Astrocyte (in vitro differentiated cells and primary cell): ENCODE data around the gene CENPVL1.

Experiments used
- EZH2 ChIP-seq: IDR thresholded peaks from 2 replicates; pipeline ENCODE4 v1.6.1; 2012; ENCODE audit warnings: mild to moderate bottlenecking, low read length, inconsistent platforms; ENCODE audit not compliant: insufficient read depth
- TF ChIP-seq, protein P1 (sequence below): IDR thresholded peaks from 2 replicates; pipeline ENCODE4 v1.5.1; 2011; ENCODE audit warnings: low read depth, mild to moderate bottlenecking, inconsistent platforms, low read length, moderate library complexity; ENCODE audit not compliant: insufficient read depth

DNA sequence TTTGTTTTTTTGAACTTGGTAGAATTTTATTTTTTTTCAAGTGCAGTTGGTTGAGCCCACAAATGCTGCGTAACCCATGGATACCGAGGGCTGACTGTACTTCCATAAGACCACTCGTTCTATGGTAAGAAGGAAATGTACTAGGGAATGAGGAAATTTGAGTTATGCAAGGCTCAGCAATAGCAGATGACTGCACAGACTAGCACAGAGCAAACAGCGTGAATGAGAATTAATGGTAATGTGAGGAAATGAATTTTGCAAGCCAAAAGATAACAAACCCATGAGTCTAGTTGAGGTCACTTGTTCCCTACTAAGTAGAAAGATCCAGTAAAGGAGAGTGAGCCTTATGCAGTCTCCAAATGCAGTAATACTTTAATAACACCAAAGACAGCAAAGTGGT, 50.3 kb downstream of the CENPVL1 start:
- TF ChIP-seq, protein P1, sequence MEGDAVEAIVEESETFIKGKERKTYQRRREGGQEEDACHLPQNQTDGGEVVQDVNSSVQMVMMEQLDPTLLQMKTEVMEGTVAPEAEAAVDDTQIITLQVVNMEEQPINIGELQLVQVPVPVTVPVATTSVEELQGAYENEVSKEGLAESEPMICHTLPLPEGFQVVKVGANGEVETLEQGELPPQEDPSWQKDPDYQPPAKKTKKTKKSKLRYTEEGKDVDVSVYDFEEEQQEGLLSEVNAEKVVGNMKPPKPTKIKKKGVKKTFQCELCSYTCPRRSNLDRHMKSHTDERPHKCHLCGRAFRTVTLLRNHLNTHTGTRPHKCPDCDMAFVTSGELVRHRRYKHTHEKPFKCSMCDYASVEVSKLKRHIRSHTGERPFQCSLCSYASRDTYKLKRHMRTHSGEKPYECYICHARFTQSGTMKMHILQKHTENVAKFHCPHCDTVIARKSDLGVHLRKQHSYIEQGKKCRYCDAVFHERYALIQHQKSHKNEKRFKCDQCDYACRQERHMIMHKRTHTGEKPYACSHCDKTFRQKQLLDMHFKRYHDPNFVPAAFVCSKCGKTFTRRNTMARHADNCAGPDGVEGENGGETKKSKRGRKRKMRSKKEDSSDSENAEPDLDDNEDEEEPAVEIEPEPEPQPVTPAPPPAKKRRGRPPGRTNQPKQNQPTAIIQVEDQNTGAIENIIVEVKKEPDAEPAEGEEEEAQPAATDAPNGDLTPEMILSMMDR, result no peak
- TF ChIP-seq EZH2, result no peak
